ENCODE data around the gene FKBP4. TPM values are rescaled to one million over a fixed set of nuclear protein-coding genes. Genes with fewer than 3 reads are reported as not detected.

The FKBP4 gene
- total and polyA plus RNA-seq, 2 of the 13 experiments (the other 11 are each of a cell fraction or from before 2014, with no cell fraction given) = 25.7 to 66.1 TPM

GRCh38 chr12:2752676-2753371, 41.9 kb upstream of the FKBP4 start (continued):
- TF ChIP-seq ZNF687 (CRISPR knock-in tag; IDR thresholded peaks at IDR 0.05) (peak; percentile 89), MTERF4 (CRISPR knock-in tag; IDR thresholded peaks at IDR 0.05) (peak; percentile 100), NR2F2 (IDR thresholded peaks at IDR 0.05; ENCODE audit: borderline replicate concordance, low read depth) (no peak), MED8 (CRISPR knock-in tag; IDR thresholded peaks at IDR 0.05; ENCODE audit: insufficient replicate concordance) (peak; percentile 93), HNF1B (CRISPR knock-in tag; IDR thresholded peaks at IDR 0.05) (peak; percentile 95), ZNF569 (CRISPR knock-in tag; IDR thresholded peaks at IDR 0.05; ENCODE audit: borderline replicate concordance) (peak; percentile 74; the same call in 1 of the 2 replicates), NPAS2 (CRISPR knock-in tag; IDR thresholded peaks at IDR 0.05; ENCODE audit: borderline replicate concordance) (peak; percentile 98), TFE3 (CRISPR knock-in tag; IDR thresholded peaks at IDR 0.05) (peak; percentile 98), ZNF747 (CRISPR knock-in tag; IDR thresholded peaks at IDR 0.05; ENCODE audit: borderline replicate concordance) (peak; percentile 100), ZNF12 (CRISPR knock-in tag; IDR thresholded peaks at IDR 0.05) (peak; percentile 97), ZNF816 (CRISPR knock-in tag; IDR thresholded peaks at IDR 0.05; ENCODE audit: borderline replicate concordance) (peak; percentile 100)
- TF ChIP-seq, protein P1, sequence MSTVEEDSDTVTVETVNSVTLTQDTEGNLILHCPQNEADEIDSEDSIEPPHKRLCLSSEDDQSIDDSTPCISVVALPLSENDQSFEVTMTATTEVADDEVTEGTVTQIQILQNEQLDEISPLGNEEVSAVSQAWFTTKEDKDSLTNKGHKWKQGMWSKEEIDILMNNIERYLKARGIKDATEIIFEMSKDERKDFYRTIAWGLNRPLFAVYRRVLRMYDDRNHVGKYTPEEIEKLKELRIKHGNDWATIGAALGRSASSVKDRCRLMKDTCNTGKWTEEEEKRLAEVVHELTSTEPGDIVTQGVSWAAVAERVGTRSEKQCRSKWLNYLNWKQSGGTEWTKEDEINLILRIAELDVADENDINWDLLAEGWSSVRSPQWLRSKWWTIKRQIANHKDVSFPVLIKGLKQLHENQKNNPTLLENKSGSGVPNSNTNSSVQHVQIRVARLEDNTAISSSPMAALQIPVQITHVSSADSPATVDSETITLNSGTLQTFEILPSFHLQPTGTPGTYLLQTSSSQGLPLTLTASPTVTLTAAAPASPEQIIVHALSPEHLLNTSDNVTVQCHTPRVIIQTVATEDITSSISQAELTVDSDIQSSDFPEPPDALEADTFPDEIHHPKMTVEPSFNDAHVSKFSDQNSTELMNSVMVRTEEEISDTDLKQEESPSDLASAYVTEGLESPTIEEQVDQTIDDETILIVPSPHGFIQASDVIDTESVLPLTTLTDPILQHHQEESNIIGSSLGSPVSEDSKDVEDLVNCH (CRISPR knock-in tag; IDR thresholded peaks at IDR 0.05) = peak; percentile 98
- TF ChIP-seq, protein P2, sequence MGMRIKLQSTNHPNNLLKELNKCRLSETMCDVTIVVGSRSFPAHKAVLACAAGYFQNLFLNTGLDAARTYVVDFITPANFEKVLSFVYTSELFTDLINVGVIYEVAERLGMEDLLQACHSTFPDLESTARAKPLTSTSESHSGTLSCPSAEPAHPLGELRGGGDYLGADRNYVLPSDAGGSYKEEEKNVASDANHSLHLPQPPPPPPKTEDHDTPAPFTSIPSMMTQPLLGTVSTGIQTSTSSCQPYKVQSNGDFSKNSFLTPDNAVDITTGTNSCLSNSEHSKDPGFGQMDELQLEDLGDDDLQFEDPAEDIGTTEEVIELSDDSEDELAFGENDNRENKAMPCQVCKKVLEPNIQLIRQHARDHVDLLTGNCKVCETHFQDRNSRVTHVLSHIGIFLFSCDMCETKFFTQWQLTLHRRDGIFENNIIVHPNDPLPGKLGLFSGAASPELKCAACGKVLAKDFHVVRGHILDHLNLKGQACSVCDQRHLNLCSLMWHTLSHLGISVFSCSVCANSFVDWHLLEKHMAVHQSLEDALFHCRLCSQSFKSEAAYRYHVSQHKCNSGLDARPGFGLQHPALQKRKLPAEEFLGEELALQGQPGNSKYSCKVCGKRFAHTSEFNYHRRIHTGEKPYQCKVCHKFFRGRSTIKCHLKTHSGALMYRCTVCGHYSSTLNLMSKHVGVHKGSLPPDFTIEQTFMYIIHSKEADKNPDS (CRISPR knock-in tag; IDR thresholded peaks at IDR 0.05) = peak; percentile 99

All from HepG2 (cell line).